Cardiac muscle cell (in vitro differentiated cells and primary cell): Measurements from ENCODE around the gene CACNA2D3. TPM values are rescaled to one million over a fixed set of nuclear protein-coding genes. Genes with fewer than 3 reads are reported as not detected.

Experiments
- DNase-seq, 2 donors: peaks; one replicate each; pipeline versions ENCODE4 v3.0.0 to v3.0.0-alpha.2; 2010 to 2017; ENCODE audit warnings: low read depth in 1 of 2, low spot score in 1 of 2
- H3K27ac ChIP-seq: fragments of 200-600 bp; sonication (generic); 2 replicates; pipeline ENCODE4 v1.5.1; 2016
- H3K27me3 ChIP-seq: fragments of 200-600 bp; sonication (generic); 2 replicates; pipeline ENCODE4 v1.6.0; 2016; ENCODE audit warnings: control low read depth
- H3K36me3 ChIP-seq: fragments of 200-600 bp; sonication (generic); 2 replicates; pipeline ENCODE4 v1.5.1; 2016; ENCODE audit warnings: control low read depth
- H3K4me1 ChIP-seq: fragments of 200-600 bp; sonication (generic); 2 replicates; pipeline ENCODE4 v1.8.1; 2017; ENCODE audit warnings: low read depth, mild to moderate bottlenecking, mixed run types
- H3K4me3 ChIP-seq: fragments of 200-600 bp; sonication (generic); 2 replicates; pipeline ENCODE4 v1.5.1; 2016; ENCODE audit warnings: mild to moderate bottlenecking
- H3K9me3 ChIP-seq: fragments of 200-600 bp; sonication (generic); 2 replicates; pipeline ENCODE4 v1.5.1; 2017; ENCODE audit warnings: low read depth, mild to moderate bottlenecking, control low read depth
- polyA plus RNA-seq: library from polyadenylated mRNA; unstranded; fragments of >200 nt; fragmentation: Nextera tagmentation; extraction: Ambion mirVana; gene quantifications from 2 replicates; pipeline ENCODE4 v1.2.1, GENCODE V29; 2016
- total RNA-seq: library from RNA; depleted of rRNA; stranded (reverse); fragments of >200 nt; gene quantifications from 2 replicates; pipeline ENCODE4 v1.2.3, GENCODE V29; 2016
- TF ChIP-seq, protein P1 (sequence below): IDR thresholded peaks from 2 replicates; pipeline ENCODE4 v1.5.1; 2012; ENCODE audit warnings: low read depth, mild to moderate bottlenecking, low read length

The CACNA2D3 gene
- total and polyA plus RNA-seq, 2 experiments from 2014 or later = 0.45 to 0.59 TPM

- no peaks in the 10 kb centered on the region for H3K4me1 ChIP-seq
- no peak for DNase-seq
- H3K9me3 ChIP-seq = no peaks in the 10 kb centered on the region
- no peak overlapping the region for H3K27ac ChIP-seq
- no peaks in the 10 kb centered on the region for H3K36me3 ChIP-seq
- peaks cover 6% of the 10 kb centered on the region for H3K27me3 ChIP-seq
- TF ChIP-seq, protein P1, sequence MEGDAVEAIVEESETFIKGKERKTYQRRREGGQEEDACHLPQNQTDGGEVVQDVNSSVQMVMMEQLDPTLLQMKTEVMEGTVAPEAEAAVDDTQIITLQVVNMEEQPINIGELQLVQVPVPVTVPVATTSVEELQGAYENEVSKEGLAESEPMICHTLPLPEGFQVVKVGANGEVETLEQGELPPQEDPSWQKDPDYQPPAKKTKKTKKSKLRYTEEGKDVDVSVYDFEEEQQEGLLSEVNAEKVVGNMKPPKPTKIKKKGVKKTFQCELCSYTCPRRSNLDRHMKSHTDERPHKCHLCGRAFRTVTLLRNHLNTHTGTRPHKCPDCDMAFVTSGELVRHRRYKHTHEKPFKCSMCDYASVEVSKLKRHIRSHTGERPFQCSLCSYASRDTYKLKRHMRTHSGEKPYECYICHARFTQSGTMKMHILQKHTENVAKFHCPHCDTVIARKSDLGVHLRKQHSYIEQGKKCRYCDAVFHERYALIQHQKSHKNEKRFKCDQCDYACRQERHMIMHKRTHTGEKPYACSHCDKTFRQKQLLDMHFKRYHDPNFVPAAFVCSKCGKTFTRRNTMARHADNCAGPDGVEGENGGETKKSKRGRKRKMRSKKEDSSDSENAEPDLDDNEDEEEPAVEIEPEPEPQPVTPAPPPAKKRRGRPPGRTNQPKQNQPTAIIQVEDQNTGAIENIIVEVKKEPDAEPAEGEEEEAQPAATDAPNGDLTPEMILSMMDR = no peak
- H3K4me3 ChIP-seq = no peak overlapping the region
Measured at GRCh38 chr3:54550221-54550977, 428.0 kb downstream of the CACNA2D3 start.

DNA sequence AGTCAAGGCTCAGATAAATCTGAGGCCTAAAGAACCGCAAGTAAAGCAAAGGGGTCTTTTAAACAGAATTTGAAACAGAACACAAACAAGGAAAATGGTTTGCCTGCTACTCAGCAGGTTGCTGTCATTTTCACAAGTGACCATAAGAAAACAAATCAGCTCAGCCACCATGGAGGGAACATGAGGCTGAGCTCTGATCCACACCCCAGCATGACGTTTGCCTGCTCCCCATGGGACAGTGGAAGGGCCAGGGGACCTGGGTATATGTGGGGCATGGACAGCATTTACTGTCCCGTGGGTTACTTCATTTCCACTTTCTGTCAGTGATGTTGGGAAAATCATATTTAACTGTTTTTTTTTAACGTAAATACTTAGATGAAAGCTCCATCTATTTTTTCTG is 434.3 kb downstream of the CACNA2D3 start:
- TF ChIP-seq, protein P1 = no peak
- Histone ChIP-seq H3K4me3 (no peak overlapping the region), H3K27me3 (no peaks in the 10 kb centered on the region), H3K36me3 (no peaks in the 10 kb centered on the region), H3K27ac (no peak overlapping the region), H3K9me3 (no peaks in the 10 kb centered on the region), H3K4me1 (no peaks in the 10 kb centered on the region)
- no peak for DNase-seq

- H3K4me1 ChIP-seq = no peaks in the 10 kb centered on the region
- no peak overlapping the region for H3K27ac ChIP-seq
- H3K27me3 ChIP-seq = no peaks in the 10 kb centered on the region
- TF ChIP-seq, protein P1 = no peak
- DNase-seq = no peak
- no peaks in the 10 kb centered on the region for H3K9me3 ChIP-seq
- no peak overlapping the region for H3K4me3 ChIP-seq
- H3K36me3 ChIP-seq = no peaks in the 10 kb centered on the region
Measured at GRCh38 chr3:54557538-54558428, 435.4 kb downstream of the CACNA2D3 start.

GRCh38 chr3:54563501-54564200 is 441.3 kb downstream of the CACNA2D3 start:
- DNase-seq = no peak
- H3K4me3 ChIP-seq = no peak overlapping the region
- TF ChIP-seq, protein P1 = no peak
- peaks cover 18% of the 10 kb centered on the region for H3K27me3 ChIP-seq
- no peaks in the 10 kb centered on the region for H3K4me1 ChIP-seq
- H3K36me3 ChIP-seq = no peaks in the 10 kb centered on the region
- no peaks in the 10 kb centered on the region for H3K9me3 ChIP-seq
- H3K27ac ChIP-seq = no peak overlapping the region

- no peak overlapping the region for H3K27ac ChIP-seq
- TF ChIP-seq, protein P1 = no peak
- H3K4me3 ChIP-seq = no peak overlapping the region
- H3K27me3 ChIP-seq = peaks cover 18% of the 10 kb centered on the region
- H3K36me3 ChIP-seq = no peaks in the 10 kb centered on the region
- no peaks in the 10 kb centered on the region for H3K9me3 ChIP-seq
- H3K4me1 ChIP-seq = no peaks in the 10 kb centered on the region
- no peak for DNase-seq
Measured at GRCh38 chr3:54564374-54564925, 442.1 kb downstream of the CACNA2D3 start.
